SK-N-SH (cell line): ENCODE measurements around the gene EHBP1L1. TPM values are rescaled to one million over a fixed set of nuclear protein-coding genes. Genes with fewer than 3 reads are reported as not detected.

Experiments used
- CTCF ChIA-PET: fragments of 300-600, 350-600 bp; formaldehyde crosslinking; extraction: SDS; loops from one replicate; lab custom pipeline; 2021; lab: Yijun Ruan, JAX
- POLR2A ChIA-PET: fragments of 350-600 bp; sonication (Branson Sonifier 250); formaldehyde crosslinking; extraction: SDS; loops from one replicate; lab custom pipeline; 2020; ENCODE audit warnings: antibody characterized with exemption, inconsistent platforms; lab: Yijun Ruan, JAX
- DNase-seq: peaks from one replicate; pipeline ENCODE4 v3.0.0; 2012
- H2AFZ ChIP-seq: fragments of 200-600 bp; sonication (generic); 2 replicates; pipeline ENCODE4 v1.8.1; 2016; ENCODE audit warnings: antibody characterized with exemption, mild to moderate bottlenecking, low read depth
- H3F3A ChIP-seq: fragments of 200-600 bp; sonication (generic); replicated peaks from 2 replicates; pipeline ENCODE3; 2016; ENCODE audit warnings: antibody characterized with exemption, mild to moderate bottlenecking; ENCODE audit not compliant: insufficient read depth
- H3K27ac ChIP-seq, 2 experiments: fragments of 200-500 bp in 1 of 2; fragments of 200-600 bp in 1 of 2; sonication (Bioruptor generic) in 1 of 2; sonication (generic), shearing (Covaris generic) in 1 of 2; 2 replicates each; pipeline versions ENCODE4 v1.5.1 to v1.6.1; 2014 to 2016; ENCODE audit warnings: low read depth in 2 of 2, inconsistent platforms in 1 of 2, low read length in 1 of 2, mild to moderate bottlenecking in 1 of 2, mixed read lengths in 1 of 2
- H3K27me3 ChIP-seq: fragments of 200-600 bp; sonication (generic), shearing (Covaris generic); 2 replicates; pipeline ENCODE4 v1.6.1; 2016; ENCODE audit warnings: mixed run types; ENCODE audit not compliant: insufficient read depth
- H3K36me3 ChIP-seq, 2 experiments: fragments of 200-500 bp in 1 of 2; fragments of 200-600 bp in 1 of 2; sonication (Bioruptor generic) in 1 of 2; sonication (generic) in 1 of 2; replicated peaks in 1 of 2; 2 replicates each; pipeline versions ENCODE3 to v1.5.1; 2014 to 2016; ENCODE audit warnings: low read length in 1 of 2, mild to moderate bottlenecking in 1 of 2; ENCODE audit not compliant: insufficient read depth in 2 of 2, control insufficient read depth in 1 of 2
- H3K4me1 ChIP-seq, 2 experiments: fragments of 200-500 bp in 1 of 2; fragments of 200-600 bp in 1 of 2; sonication (Bioruptor generic) in 1 of 2; sonication (generic), shearing (Covaris generic) in 1 of 2; 2 replicates each; pipeline versions ENCODE4 v1.5.1 to v1.6.1; 2014 to 2016; ENCODE audit warnings: low read depth in 1 of 2, low read length in 1 of 2, mixed run types in 1 of 2; ENCODE audit not compliant: insufficient read depth in 2 of 2, control insufficient read depth in 1 of 2
- H3K4me2 ChIP-seq: fragments of 200-600 bp; sonication (generic), shearing (Covaris generic); 2 replicates; pipeline ENCODE4 v1.6.1; 2017; ENCODE audit warnings: mixed run types
- H3K4me3 ChIP-seq, 2 experiments: fragments of 200-500 bp in 1 of 2; fragments of 200-600 bp in 1 of 2; sonication (Bioruptor generic) in 1 of 2; sonication (generic), shearing (Covaris generic) in 1 of 2; 2 replicates each; pipeline versions ENCODE4 v1.5.1 to v1.8.1; 2014 to 2016; ENCODE audit warnings: low read depth in 2 of 2, inconsistent platforms in 1 of 2, low read length in 1 of 2, mild to moderate bottlenecking in 1 of 2, mixed read lengths in 1 of 2, moderate library complexity in 1 of 2
- H3K79me2 ChIP-seq: fragments of 200-600 bp; sonication (generic); 2 replicates; pipeline ENCODE4 v1.8.1; 2017; ENCODE audit warnings: mild to moderate bottlenecking; ENCODE audit not compliant: insufficient read depth
- H3K9ac ChIP-seq: fragments of 200-600 bp; sonication (generic); 2 replicates; pipeline ENCODE4 v1.6.1; 2017; ENCODE audit warnings: mixed run types
- H3K9me2 ChIP-seq: fragments of 200-600 bp; sonication (generic); 2 replicates; pipeline ENCODE4 v1.6.1; 2017; ENCODE audit warnings: mixed run types
- H3K9me3 ChIP-seq: fragments of 200-600 bp; sonication (generic); 2 replicates; pipeline ENCODE4 v1.6.1; 2017; ENCODE audit warnings: mixed run types, mild to moderate bottlenecking, moderate library complexity
- H4K20me1 ChIP-seq: fragments of 200-600 bp; sonication (generic); 2 replicates; pipeline ENCODE4 v1.6.1; 2017; ENCODE audit warnings: mild to moderate bottlenecking, mixed run types; ENCODE audit not compliant: insufficient read depth
- EP300 ChIP-seq, 2 experiments: IDR thresholded peaks; 2 replicates each; pipeline versions ENCODE4 v1.4.0 to v1.6.1; 2012; ENCODE audit warnings: borderline replicate concordance in 1 of 2, low read depth in 1 of 2, low read length in 1 of 2
- FOSL2 ChIP-seq: IDR thresholded peaks from 2 replicates; pipeline ENCODE4 v1.4.0; 2012; ENCODE audit warnings: low read depth, mild to moderate bottlenecking, moderate library complexity, borderline replicate concordance
- JUND ChIP-seq: IDR thresholded peaks from 2 replicates; pipeline ENCODE4 v1.4.0; 2012
- MAX ChIP-seq: IDR thresholded peaks from 2 replicates; pipeline ENCODE4 v1.4.0; 2012; ENCODE audit warnings: low read depth
- MXI1 ChIP-seq: IDR thresholded peaks from 2 replicates; pipeline ENCODE4 v1.6.1; 2012; ENCODE audit warnings: mild to moderate bottlenecking, low read depth, low read length, improper control_type of control experiment
- NFIC ChIP-seq: IDR thresholded peaks from 2 replicates; pipeline ENCODE4 v1.4.0; 2012; ENCODE audit warnings: borderline replicate concordance
- RCOR1 ChIP-seq: fragments of 150-350 bp; IDR thresholded peaks from 2 replicates; pipeline ENCODE4 v1.6.1; 2017; ENCODE audit warnings: antibody characterized with exemption, low read length
- RXRA ChIP-seq: IDR thresholded peaks from 2 replicates; pipeline ENCODE4 v1.4.0; 2012; ENCODE audit warnings: low read depth, mild to moderate bottlenecking, borderline replicate concordance
- TAF1 ChIP-seq: IDR thresholded peaks from 2 replicates; pipeline ENCODE4 v1.6.1; 2012; ENCODE audit warnings: low read depth, mild to moderate bottlenecking, low read length, moderate library complexity, borderline replicate concordance
- TEAD4 ChIP-seq: IDR thresholded peaks from 2 replicates; pipeline ENCODE4 v1.4.0; 2012; ENCODE audit warnings: mild to moderate bottlenecking, borderline replicate concordance; ENCODE audit not compliant: insufficient read depth
- WGBS: methylation state at CpG from one replicate; pipeline ENCODE4 v1.1.6; 2017; ENCODE audit warnings: low lambda C conversion rate; 5-methylcytosine and 5-hydroxymethylcytosine counted together
- polyA plus RNA-seq, 3 experiments: library from polyadenylated mRNA; depleted of rRNA; stranded (reverse); fragments of >200 nt; gene quantifications; 2 replicates each; pipeline ENCODE4 v1.2.3, GENCODE V29; 2012
- TF ChIP-seq, protein P1 (sequence below): fragments of 150-350 bp; IDR thresholded peaks from 2 replicates; pipeline ENCODE4 v1.6.1; 2016; ENCODE audit warnings: mild to moderate bottlenecking, low read depth, low read length

EHBP1L1 gene
- polyA plus RNA-seq, 1 of the 3 experiments (the other 2 are of a cell fraction): 48.7 TPM

DNA sequence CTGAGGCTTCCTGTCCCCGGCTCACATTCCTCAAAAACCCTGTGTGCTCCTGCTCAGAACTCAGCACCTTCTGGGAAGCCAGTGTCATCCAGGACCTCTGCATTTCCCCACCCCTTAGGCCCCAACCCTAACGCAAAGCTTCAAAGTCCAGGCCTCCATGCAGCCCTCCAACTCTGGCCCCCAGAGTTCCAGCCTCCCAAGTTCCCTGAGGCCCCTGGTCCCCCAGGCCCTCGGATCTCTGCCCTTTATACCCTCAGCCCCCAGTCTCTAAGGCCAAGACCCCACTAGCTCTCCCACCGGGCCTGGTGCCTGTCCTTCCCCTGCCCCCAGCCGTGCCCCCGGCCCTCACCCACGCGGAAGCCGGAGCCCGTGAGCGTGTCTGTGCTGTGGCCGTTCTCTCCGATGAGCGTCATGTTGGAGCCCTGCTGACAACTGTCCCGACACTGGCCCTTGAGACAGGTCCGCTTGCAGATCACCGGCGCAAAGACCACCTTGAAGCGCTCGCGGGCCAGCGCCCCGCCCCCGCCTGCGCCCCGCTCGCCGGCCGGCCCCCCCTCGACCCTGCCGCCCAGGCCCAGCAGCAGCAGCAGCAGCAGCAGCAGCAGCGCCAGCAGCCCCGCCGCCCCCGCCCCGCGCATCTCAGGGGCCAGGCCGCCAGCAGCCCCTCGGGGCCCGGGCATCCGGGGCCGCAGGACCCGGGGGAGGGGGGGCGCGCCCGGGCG lies 18.4 kb upstream of the EHBP1L1 start:
- H3K79me2 ChIP-seq: peaks cover 46% of the 10 kb centered on the region
- no peaks in the 10 kb centered on the region for H3K9me2 ChIP-seq
- peak overlapping the region; percentile 87 for H3K9ac ChIP-seq
- CTCF ChIA-PET: interaction anchor here (1.0 to 3.5 kb wide), 8 partner anchors 11 to 57 kb away, joined by 3 to 53 read pairs (median 5); partner anchors contain the start of genes MAP3K11 and ZNRD2
- peak overlapping the region; percentile 97 for H3K27ac ChIP-seq
- H3K9me3 ChIP-seq: no peaks in the 10 kb centered on the region
- H3K36me3 ChIP-seq: peaks cover 3 to 10% of the 10 kb centered on the region in 2 experiments
- peak overlapping the region; percentile 65 to 85 for H3K4me3 ChIP-seq
- TF ChIP-seq RCOR1 (no peak), MXI1 (peak; percentile 20; the same call in 1 of the 2 replicates), FOSL2 (no peak)
- H3K4me2 ChIP-seq: peak overlapping the region; percentile 93
- DNase-seq: peak; percentile 85
- H4K20me1 ChIP-seq: peaks cover 14% of the 10 kb centered on the region
- H2AFZ ChIP-seq: no peak overlapping the region
- peaks cover 53 to 67% of the 10 kb centered on the region in 2 experiments for H3K4me1 ChIP-seq
- peaks cover 47% of the 10 kb centered on the region for H3F3A ChIP-seq
- 3% methylated on average over 25 of the region's 47 CpGs for WGBS
- H3K27me3 ChIP-seq: no peaks in the 10 kb centered on the region
- POLR2A ChIA-PET: no interaction called here

DNA sequence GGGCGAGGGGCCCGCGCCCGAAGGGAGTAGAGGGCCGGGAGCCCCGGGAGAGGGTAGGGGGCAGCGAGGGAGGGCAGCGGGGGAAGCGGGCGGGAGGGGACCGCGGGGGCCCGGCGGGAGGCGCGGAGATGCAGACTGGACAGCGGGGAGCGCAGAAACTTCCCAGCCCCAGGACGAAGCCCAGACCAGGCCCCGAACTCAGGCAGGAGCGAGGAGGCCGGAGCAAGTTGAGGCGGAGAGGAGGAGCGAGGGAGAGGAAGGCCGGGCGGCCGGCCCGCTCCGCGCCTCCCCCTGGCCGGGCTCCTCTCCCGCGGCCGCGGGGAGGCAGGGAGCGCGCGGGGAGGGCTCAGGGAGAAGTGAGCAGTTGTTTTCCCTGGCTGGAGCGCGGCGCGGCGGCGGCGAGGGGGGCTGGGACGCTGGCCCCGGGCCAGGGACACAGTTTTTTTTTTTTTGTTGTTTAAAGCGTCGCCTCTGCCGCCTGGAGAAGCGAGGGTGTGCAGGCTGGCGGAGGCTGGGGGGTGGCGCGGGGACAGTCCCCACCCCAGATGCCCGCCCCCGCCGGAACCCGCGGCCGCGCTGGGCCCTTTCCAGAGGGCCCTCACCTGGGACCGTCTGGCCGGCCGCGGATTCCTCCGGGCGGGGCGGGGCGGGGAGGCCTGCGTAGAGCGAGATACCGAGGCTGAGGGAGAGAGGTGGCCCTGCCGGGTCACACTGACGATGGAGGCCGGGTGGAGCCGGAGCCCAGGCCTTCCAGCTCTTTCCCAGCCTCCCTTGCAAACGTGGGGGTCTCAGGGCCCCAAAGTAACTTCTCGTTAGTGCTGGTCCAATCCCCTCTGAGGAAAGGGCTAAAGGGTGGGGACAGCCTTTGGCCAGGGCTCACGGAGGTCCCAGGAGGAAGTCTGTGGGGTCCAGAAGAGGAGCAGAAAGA lies 17.6 kb upstream of the EHBP1L1 start, which contains the start of gene LTBP3:
Gene LTBP3 (minus strand): TSS at position 358 of the 928 bp plus-strand sequence. CDS start 400 bp downstream, outside the sequence.
- H3K4me2 ChIP-seq: peak within 1 kb of the TSS; percentile 93
- ChIA-PET CTCF (interaction anchor here (1.1 to 6.4 kb wide), 5 partner anchors 11 to 35 kb away, joined by 3 to 69 read pairs (median 53); partner anchors contain the start of genes FAM89B and ZNRD2), POLR2A (interaction anchor here (1.0 to 3.3 kb wide), 5 partner anchors 12 to 59 kb away, joined by 3 to 12 read pairs (median 3); partner anchors contain the start of genes FAM89B, MALAT1 and ZNRD2)

More for the DNA sequence above, 17.6 kb upstream of the EHBP1L1 start, which contains the start of gene LTBP3:
- H3K9me2 ChIP-seq: no peaks in the 10 kb centered on the region
- H3K27ac ChIP-seq: peak within 1 kb of the TSS; percentile 97
- H3K9me3 ChIP-seq: no peaks in the 10 kb centered on the region
- peaks cover 14% of the 10 kb centered on the region for H4K20me1 ChIP-seq
- under 1% methylated on average over 47 of the region's 79 CpGs for WGBS
- H3K9ac ChIP-seq: peak within 1 kb of the TSS; percentile 87
- peaks cover 51% of the 10 kb centered on the region for H3F3A ChIP-seq
- peaks cover 46% of the 10 kb centered on the region for H3K79me2 ChIP-seq
- H3K27me3 ChIP-seq: no peaks in the 10 kb centered on the region
- peaks cover 53 to 67% of the 10 kb centered on the region in 2 experiments for H3K4me1 ChIP-seq
- TF ChIP-seq JUND (no peak), TAF1 (peak; percentile 21; the same call in 1 of the 2 replicates), EP300 (IDR thresholded peaks at IDR 0.05; ENCODE audit: borderline replicate concordance in 1 of 2, low read depth in 1 of 2, low read length in 1 of 2) (peak in 1 of 2 experiments; percentile 50; a peak in 1 of 4 replicates), RXRA (peak; percentile 44; the same call in 1 of the 2 replicates), TEAD4 (0 out of 2 replicates have a peak, but pooled peaks have one; percentile 37), NFIC (peak; percentile 95), MAX (peak; percentile 47)
- TF ChIP-seq, protein P1, sequence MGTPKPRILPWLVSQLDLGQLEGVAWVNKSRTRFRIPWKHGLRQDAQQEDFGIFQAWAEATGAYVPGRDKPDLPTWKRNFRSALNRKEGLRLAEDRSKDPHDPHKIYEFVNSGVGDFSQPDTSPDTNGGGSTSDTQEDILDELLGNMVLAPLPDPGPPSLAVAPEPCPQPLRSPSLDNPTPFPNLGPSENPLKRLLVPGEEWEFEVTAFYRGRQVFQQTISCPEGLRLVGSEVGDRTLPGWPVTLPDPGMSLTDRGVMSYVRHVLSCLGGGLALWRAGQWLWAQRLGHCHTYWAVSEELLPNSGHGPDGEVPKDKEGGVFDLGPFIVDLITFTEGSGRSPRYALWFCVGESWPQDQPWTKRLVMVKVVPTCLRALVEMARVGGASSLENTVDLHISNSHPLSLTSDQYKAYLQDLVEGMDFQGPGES: no peak
- TF ChIP-seq, all 33 proteins: peak for 6
- H3K36me3 ChIP-seq: peaks cover 0 to 4% of the 10 kb centered on the region in 2 experiments
- H2AFZ ChIP-seq: 0 out of 2 replicates have a peak within 1 kb of the TSS, but pooled peaks have one; percentile 37
- H3K4me3 ChIP-seq: peak within 1 kb of the TSS; percentile 65 to 85
- peak; percentile 90 for DNase-seq
